DMS79 treated with DMSO at 0.1 percent for 48 hours (cell line): Measurements from ENCODE around the gene TEX53.

Experiments used
- DNase-seq: peaks from one replicate; lab custom pipeline; 2025; lab: John Stamatoyannopoulos, UW

Gene TEX53

DNA sequence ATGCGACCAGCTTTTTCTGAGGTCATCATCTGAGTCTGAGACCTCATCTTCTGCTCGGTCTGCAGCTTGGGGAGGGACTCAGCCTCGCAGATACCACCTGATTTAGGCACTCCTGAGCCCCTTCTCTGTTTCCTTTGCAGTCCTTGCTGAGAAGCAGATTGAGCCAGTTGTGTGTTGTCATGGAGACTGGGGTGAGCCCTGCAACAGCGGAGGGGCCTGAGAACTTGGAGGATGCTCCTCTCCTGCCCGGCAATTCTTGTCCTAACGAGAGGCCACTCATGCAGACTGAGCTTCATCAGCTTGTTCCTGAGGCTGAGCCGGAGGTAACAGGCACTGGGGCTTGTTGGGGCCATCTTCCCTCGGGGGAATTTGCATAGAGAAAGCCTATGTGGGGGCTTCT is 19.2 kb downstream of the TEX53 start:
- no peak for DNase-seq

DNA sequence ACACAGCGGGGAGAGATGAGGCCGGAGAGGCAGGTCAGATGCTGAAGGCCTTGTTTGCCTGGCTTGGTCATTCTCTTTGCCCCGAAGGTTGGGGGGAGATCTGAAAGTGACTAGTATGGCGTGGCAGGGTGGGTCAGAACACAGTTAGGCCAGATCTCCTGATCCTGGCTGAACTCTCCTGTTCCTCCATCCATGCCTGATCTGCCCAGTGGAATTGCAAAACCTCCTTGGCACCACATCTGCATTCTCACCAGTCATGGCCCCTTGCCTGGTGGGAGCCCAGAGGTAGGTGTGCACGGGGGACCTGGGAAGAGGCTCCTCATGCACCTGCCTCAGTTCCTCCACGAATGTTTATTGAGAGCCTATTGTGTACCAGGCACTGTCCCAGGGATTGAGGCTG is 23.2 kb downstream of the TEX53 start:
- no peak for DNase-seq

DNA sequence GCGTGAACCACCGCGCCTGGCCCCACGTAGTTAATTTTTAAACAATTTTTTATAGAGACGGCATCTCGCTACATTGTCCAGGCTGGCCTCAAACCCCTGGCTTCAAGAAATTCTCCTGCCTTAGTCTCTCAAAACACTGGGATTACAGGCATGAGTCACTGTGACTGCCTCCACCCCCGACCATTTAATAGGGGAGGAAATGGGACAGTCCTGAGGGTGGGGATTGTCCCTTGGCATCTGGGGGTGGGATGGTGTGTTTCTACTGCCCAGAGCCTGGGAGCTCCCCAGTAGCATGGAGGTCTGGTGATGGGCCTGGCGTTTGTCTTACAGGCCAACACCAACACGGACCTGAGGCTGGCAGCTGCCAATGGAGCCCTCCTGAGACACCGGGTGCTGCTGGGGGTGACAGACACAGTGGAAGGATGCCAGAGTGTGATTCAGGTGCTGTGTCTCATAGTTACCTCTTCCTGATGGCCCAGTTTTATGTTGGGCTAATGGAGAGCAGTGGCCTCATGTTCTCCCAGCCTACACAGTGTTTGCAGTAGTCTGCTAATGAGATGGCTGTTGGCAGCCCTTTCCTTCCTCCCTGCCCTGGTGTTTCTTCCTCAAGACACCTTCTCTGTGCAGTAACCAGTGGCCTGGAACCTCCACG is 24.0 kb downstream of the TEX53 start:
- no peak for DNase-seq

DNA sequence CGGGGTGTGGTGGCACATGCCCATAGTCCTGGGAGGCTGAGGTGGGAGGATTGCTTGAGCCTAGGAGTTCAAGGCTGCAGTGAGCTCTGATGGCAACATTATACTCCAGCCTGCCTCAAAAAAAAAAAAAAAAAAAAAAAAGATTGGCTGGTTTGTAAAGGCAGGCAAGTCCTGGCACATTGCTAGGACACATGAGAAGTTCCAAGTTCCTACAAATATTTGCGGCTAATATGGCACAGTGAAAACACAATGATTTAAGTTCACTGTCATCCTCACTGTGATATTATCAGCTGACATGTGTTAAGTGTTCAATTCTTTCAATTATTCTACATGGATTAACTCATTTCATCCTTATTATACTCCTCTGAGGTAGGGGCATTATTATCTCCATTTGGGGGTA is 26.4 kb downstream of the TEX53 start:
- no peak for DNase-seq

DNA sequence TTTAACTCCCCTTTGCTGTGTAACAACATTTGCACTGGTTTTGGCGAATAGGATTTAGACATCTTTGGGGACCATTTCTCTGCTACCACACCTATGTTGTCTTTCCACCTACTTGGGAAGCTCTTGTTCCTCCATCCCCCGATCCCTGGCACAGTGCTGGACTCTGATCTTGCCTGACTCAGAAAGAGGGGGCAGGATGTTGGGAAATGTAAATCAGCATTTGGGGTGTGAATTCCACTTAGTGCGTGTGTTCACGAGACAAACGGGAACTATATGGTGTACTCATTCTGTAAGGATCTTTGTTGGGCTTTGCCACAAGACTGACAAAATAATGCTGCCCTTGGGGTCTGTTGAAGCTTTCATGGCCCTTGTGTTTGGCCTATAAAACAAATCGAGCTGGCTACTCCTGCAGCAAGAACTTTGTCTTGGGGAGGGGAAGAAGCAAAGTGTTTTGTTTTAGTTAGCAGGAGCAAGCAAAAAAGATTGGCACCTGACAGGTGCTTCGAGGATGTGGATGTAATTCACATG is 28.0 kb downstream of the TEX53 start:
- DNase-seq, result no peak

DNA sequence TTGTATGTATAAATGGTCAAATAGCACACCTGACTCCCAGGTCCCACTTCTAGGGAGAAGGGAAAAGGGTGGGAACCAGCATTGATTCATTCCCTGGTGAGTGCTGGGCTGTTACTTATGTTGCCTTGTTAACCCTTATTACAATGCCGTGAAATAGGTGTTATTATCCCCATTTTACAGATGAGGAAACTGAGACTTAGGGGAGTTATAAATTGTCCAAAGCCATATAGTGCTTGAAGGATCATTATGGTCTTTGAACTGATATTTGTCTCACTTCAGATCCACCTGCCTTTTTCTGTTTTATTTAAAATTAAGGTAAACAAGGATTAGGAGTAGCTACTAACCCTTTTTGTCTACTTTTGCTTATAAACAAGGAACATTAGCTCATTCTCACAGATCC is 30.1 kb downstream of the TEX53 start:
- DNase-seq, result no peak

DNA sequence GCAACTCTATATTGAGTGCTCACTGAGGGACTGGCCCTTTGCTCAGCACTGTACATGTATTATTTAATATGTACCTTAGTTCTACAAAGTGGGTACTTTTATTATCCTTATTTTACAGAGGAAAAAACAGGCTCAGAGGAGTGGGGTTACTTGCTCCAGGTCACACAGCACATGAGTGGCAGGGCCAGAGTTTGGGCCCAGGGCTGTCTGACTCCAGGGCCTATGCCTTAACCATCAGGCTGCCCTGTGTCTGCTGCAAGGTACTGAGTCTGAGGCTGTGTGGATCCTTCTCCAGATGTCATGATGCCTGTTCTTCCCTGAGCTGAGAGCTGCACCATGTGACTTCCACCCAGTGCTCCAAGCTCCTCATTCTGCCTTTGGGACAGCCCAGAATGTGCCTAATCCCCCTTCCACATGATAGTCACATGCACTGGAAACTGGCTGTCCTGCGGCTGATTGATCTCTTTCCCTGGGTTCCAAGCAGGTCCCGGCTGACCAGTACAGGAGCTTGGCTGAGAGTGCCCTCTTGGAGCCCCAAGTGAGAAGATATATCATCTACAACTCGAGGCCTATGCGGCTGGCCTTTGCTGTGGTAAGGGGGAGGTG is 31.1 kb downstream of the TEX53 start:
- DNase-seq, result no peak

DNA sequence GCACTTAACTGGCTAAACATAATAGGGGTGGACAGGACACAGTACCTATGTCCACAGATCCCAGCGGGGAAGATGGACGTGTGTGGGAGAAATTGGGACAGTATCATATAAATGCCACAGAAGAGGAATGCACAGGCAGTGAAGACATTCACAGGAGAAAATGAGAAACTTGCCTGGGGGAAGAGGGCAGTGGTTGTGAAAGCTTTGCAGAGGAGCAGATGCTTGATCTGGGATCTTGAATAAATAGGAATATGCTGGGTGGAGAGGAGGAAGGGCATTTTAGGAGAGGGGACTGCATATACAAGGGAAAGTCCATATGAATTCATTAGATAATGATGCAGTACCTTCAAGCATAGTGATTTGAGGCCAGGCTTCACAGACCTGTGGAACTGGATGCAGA is 32.9 kb downstream of the TEX53 start:
- no peak for DNase-seq

DNA sequence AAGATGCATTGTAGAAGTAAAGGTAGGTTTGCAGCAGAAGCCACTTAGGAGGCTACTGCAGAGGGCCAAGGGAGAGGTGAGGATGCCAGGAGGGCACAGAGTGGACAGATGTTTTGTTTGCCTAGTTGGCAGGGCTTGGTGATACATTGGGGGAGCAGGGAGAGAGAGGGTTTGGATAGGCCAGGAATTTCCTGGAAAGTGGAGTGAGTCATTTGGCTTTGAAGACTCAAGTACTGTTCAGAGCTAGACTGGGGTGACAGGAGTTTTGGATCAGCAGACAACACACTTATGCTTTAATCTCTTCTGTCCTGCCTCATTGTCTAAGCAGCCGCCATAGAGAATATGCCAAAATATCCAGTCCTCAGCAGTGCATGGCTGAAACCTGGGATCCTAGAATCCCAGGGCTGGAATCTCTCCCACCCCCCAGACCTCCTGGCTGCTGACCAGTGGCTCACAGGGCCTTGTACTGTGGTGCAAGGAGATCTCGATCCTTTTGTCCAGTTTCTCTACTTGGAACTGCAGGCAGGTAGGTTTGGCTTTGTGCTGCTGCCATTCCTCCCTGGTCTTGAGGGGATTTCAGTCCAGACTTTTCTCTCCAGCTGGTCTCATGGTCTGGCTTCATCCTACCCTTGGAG is 35.5 kb downstream of the TEX53 start:
- no peak for DNase-seq

DNA sequence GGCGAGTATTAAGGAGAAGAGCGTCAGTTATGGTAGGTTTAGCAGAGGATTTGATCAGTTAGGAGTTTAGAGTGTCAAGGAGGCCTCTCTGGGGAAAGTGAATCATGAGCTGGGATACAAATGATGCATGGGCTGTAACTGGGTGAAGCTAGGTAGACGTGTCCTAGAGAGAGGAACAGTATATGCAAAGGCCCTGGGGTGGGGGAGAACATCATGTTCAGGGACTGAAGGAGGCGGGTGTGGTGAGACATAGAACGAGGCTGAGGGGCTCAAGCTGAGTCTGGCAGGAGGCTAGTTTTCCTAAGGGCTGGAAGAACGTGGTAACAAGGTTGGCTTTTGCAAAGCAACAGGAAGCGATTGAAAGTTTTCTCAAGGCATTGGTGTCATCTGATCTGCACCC is 36.0 kb downstream of the TEX53 start:
- DNase-seq, result no peak

DNA sequence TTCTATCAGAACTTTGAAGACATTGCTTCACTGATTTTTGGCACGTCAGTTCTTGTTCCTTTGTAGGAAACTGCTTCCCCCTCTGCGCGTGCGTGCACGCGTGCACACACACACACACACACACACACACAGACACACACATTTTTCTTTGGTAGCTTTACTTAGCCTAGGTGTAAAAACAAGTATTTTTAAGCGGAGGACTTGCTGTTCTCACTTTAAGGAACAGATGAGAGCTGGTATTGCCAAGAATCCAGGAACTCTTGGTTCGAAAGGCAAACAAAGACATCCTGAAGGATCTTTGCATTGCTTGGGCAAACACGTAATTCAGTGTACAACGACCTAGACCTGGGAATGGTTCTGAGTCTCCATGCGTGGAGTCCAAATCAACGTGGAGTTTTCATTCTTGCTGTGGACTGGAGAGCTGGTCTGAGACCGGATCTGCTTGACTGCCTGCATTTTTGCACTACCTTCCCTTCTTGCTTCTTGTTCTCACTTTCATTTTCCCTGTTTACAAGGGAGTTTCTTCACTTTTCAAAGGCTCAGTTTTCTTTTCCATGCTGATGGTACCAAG is 38.3 kb downstream of the TEX53 start:
- no peak for DNase-seq

DNA sequence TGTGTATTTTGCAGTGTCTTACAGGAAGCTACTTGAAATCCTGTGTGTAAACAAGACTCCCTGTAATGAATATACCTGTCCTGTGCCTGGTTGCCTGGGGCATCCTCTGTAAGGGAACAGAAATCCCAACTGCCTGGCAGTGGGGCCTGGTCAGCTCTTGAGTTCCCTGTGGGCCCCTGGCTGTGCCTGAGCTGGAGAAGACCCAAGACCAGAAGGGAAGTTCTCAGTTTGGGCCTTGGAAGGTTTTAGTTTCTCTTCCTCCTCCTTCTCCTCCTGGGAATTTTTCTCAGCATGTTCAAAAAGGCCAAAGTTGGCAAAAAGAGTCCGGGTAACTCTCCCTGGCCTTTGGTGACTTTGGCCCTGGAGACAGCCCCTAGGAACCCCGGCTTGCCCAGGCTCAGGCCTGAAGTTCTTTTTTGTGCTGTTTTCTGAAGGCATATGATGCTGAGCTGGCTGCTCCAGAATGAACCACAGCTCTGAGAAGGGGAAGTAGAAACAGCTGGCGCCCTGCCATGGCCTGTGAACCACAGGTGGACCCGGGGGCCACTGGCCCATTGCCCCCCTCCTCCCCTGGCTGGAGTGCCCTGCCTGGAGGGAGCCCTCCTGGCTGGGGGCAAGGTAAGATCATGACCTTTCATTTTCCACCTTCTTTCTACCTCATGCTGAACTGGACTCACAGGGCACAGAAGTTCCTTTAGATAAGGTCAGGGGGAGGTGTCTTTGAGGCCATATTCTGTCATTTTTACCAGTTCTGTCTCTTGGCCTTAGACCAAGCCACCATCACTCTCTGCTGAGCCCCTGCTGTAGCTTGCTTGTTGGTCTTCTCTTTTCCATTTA is 40.7 kb downstream of the TEX53 start:
- peak; percentile 18 for DNase-seq

DNA sequence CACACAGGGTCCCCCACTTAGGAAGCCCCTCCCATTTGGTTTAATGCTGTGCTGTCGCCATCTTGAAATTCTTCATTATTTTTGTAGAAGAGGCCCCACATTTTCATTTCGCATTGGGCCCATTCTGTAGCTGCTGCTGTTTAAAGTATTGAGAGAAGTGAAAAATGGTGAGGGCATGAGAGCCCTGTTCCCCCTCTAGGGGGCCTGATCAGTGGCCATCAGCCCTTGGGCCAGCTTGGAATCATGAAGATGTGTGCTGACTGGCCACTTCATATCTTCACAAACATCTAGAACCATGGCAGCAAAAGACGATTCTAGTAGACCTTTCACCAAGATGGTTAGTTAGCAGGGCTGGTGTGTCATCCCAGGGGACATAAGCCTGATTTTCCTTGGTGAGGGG is 43.2 kb downstream of the TEX53 start:
- DNase-seq, result no peak

DNA sequence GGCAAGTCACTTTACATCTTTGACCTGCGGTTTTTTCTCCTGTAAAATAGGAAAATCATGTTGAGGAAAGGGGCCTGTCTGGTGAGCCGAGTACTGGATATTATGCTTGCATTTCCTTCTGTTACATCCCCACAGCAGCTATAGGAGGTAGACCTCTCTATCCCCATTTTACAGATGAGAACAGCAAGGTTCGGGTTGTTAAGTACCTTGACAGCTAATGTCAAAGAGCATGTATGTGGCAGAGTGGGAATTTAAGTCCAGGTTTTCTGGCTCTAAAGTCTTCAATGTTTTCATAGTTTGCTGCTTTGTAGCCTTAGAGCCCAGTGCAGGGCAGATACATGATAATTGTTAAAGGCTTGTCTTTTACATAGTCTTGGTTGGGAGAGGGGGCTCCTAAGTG is 43.7 kb downstream of the TEX53 start:
- no peak for DNase-seq

DNA sequence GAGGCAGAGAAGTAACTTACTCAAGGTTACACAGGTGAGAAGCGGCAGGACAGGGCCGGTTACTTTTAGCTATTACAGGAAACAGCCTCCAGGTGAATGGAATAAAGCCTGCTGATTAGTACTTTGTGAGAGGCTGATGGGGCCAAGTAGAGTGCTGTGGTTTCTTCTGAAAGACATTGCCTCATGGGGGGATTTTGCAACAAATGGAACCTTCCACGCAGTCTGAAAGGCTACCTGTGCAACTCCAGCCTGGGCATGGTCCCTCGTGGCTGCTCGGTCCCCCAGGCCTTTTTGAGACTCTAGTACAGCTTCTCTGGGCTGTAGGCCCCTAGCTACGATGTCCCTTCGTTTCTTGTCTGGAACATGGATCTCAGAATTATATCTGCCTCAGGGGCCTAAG is 44.5 kb downstream of the TEX53 start:
- peak; percentile 63 for DNase-seq

DNA sequence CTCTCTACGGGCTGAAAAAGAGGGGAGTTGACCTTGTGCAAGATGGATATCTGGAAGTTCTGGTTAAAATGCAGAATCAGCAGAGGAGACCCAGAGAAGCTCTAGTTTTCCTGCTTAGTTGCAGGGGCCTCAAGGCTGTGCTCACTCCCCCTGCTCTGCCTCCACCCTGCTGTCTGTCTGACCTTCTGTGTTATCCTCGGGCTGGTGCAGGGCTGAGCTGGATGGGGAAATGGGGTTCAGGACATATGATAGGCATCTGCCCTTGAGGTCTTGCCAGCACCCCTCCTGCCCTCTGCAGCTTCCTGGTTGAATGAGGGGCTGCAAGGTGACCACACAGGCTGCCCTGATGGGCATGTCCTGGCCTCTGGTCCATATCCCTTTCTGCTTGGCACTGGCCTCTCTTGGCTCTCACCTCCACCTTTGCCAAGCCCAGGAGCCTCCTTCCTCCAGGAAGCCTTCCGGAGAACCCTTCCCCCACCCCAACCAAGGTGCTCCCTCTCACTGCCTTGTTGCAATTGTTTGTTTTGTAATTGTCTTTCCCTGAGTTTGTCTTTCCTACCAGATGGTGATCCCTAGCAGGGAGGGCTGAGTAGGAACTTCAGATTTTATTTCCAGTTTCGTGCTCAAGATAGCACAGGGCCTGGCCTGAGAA is 45.2 kb downstream of the TEX53 start:
- DNase-seq, result no peak

DNA sequence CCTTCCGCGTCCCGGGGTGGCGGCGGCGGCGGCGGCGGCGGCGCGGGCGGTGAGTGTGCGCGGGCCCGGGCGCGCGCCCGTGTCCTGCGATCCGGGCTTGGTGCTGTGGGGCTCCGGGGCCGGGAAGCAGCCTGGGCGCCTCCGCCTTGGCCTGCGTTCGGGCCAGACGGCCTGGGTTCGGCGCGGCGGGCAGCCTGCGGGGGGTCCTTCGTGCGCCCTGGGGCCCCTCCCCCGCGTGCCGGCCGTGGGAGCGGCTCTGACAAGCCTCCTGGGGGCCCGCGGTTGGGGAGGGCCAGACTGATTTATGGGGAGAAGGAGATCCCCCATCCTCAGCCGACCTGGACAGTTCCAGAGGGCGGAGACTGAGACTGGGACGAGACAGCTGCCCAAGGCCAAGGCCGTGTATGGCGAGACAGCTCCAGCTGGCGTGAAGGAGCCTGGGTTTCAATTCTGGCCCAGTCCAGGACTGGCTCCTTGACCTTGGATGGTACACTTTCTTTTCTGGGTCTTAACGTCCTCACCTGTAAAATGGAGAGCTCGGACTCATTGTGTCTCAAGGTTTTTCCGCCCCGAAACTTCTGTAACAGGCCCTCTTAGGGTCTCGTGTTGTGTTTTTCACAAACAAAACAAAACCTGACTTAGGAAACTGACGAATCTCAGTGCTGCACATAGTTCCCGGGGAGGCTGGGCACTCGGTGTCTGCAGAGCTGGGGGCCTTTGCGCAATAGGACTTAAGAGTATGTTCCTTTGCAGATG is 45.9 kb downstream of the TEX53 start:
- peak; percentile 63 for DNase-seq

DNA sequence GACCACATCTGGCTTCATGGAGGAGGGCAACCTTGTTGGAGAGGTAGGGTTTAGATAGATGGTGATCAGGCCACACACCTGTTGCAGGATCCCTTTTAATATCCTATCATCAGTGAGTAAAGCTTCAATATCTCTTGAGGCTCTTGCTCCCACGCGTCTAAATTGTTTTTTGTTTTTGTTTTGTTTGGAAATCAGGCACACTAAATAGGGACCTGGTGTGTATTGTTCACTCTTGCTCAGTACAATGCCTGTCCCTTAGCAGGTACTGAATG is 49.1 kb downstream of the TEX53 start:
- DNase-seq, result no peak

DNA sequence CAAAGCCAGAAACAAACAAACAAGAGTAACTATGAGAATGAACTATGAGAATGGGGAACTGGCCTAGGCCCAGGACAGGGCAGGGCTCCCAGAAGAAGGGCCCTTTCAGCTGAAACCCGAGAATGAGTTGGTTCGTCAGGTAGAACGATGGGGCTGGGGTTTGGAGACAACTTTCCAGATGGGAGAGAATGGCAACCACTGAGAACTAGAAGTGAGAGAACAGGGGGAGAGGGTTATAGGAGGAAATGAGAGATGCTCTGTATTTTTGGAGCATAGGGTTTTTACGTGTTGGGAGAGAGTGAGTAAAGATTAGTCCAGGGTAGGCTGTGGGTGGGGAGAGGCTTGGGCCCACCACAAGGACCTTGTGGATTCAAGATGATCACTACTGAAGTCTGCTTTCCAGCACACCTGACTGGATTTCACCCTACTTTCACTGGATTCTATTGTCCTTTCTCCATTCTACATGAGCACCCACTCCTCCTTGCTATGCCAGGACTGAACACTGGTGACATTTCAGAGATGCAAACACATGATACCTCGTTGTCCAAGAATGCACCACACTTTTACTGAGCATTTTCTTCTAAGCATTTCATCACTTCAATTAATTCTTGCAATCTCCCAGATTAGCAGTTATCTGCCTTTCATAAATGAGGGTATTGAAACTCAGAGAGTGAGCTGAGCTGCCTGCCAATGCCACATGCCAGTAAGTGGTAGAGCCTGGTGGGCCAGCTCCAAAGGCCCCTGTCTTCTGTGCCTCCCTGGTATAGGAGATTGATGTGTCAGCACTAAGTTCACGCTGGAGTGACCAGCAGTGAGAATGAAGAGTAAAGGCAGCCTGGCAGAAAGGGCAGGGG is 49.7 kb downstream of the TEX53 start:
- no peak for DNase-seq

DNA sequence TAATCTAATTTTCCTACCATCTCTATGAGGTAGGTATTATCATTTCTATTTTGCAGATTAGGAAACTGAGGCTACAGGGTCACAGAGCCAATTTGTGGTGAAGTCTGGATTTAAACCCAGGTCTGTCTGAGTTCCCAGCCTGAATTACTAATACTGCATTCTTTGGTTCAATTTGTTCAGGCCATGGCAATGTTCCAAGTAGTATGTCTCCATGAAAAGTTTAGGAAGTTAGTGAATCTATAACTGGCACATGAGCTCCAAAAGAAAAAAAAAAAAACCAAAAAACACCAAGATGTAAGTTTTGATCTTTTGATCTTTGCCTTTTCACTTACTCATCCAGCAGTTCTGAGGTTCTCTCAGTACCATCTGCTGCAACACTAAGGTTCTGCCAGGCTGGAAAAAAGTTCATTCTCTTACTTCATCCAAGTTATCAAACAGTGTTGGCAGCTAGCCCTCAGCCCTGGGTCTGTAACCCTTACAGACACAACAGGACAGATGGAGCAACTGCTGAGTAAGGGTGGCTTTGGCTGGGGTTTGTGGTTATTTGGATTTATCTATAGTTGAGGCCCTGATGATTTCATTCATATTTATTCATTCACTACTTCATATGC is 50.9 kb downstream of the TEX53 start:
- DNase-seq, result no peak
